Measurements from ENCODE around the gene TPK1.

- no peak for TF ChIP-seq CTCF (IDR thresholded peaks at IDR 0.05; ENCODE audit: low read depth, low read length)
- no peak for TF ChIP-seq POLR2A (IDR thresholded peaks at IDR 0.05; ENCODE audit: extremely low read depth, insufficient read length)
These were observed 163.0 kb downstream of the TPK1 start for GRCh38 chr7:144672869-144673268.

All from NB4 (cell line).